H9 (cell line): Measurements from ENCODE around the gene DMD. TPM values are rescaled to one million over a fixed set of nuclear protein-coding genes. Genes with fewer than 3 reads are reported as not detected.

ENCODE experiments used
- DNase-seq: peaks from one replicate; pipeline ENCODE4 v3.0.0-alpha.2; 2017
- H2AFZ ChIP-seq: one replicate; pipeline ENCODE4 v1.6.1; 2013; ENCODE audit warnings: mild to moderate bottlenecking, low read length, control low read depth, moderate library complexity
- H2AK5ac ChIP-seq: 2 replicates; pipeline ENCODE4 v1.6.1; 2013; ENCODE audit warnings: low read length, control low read depth, mixed read lengths; ENCODE audit not compliant: insufficient read length
- H2BK120ac ChIP-seq: one replicate; pipeline ENCODE4 v1.6.1; 2013; ENCODE audit warnings: low read depth, mild to moderate bottlenecking, low read length, control low read depth, inconsistent platforms; ENCODE audit not compliant: poor library complexity, severe bottlenecking
- H2BK12ac ChIP-seq: 2 replicates; pipeline ENCODE4 v1.6.1; 2013; ENCODE audit warnings: low read length, control low read depth, mixed read lengths, low read depth; ENCODE audit not compliant: insufficient read length
- H2BK15ac ChIP-seq: 2 replicates; pipeline ENCODE4 v1.6.1; 2013; ENCODE audit warnings: low read depth, low read length, control low read depth
- H2BK20ac ChIP-seq: one replicate; pipeline ENCODE4 v1.6.1; 2013; ENCODE audit warnings: low read depth, mild to moderate bottlenecking, low read length, control low read depth, inconsistent platforms; ENCODE audit not compliant: poor library complexity, severe bottlenecking
- H2BK5ac ChIP-seq: 2 replicates; pipeline ENCODE4 v1.6.1; 2013; ENCODE audit warnings: low read length, control low read depth, mixed read lengths; ENCODE audit not compliant: insufficient read length
- H3K14ac ChIP-seq: 2 replicates; pipeline ENCODE4 v1.6.1; 2013; ENCODE audit warnings: low read length, control low read depth; ENCODE audit not compliant: insufficient read depth
- H3K18ac ChIP-seq: 2 replicates; pipeline ENCODE4 v1.6.1; 2013; ENCODE audit warnings: low read depth, mild to moderate bottlenecking, mixed read lengths, low read length, control low read depth; ENCODE audit not compliant: insufficient read length
- H3K23ac ChIP-seq: 2 replicates; pipeline ENCODE4 v1.6.1; 2013; ENCODE audit warnings: low read length, control low read depth, mixed read lengths, low read depth; ENCODE audit not compliant: insufficient read length
- H3K23me2 ChIP-seq: 2 replicates; pipeline ENCODE4 v1.6.1; 2013; ENCODE audit warnings: low read depth, mild to moderate bottlenecking, mixed read lengths, low read length, control low read depth; ENCODE audit not compliant: insufficient read length, poor library complexity, severe bottlenecking
- H3K27ac ChIP-seq: 2 replicates; pipeline ENCODE4 v1.5.1; 2013; ENCODE audit warnings: low read length, control low read depth, mixed read lengths, low read depth; ENCODE audit not compliant: insufficient read length
- H3K27me3 ChIP-seq: 2 replicates; pipeline ENCODE4 v1.6.1; 2013; ENCODE audit warnings: low read length, control low read depth, inconsistent platforms; ENCODE audit not compliant: insufficient read depth
- H3K4ac ChIP-seq: 2 replicates; pipeline ENCODE4 v1.6.1; 2013; ENCODE audit warnings: low read depth, mild to moderate bottlenecking, control low read depth, inconsistent platforms, low read length, moderate library complexity
- H3K4me1 ChIP-seq: 2 replicates; pipeline ENCODE4 v1.6.1; 2013; ENCODE audit warnings: low read length, control low read depth, inconsistent platforms; ENCODE audit not compliant: insufficient read depth
- H3K4me2 ChIP-seq: 2 replicates; pipeline ENCODE4 v1.6.1; 2013; ENCODE audit warnings: low read length, control low read depth, mixed read lengths; ENCODE audit not compliant: insufficient read length, insufficient read depth
- H3K56ac ChIP-seq: 2 replicates; pipeline ENCODE4 v1.6.1; 2013; ENCODE audit warnings: low read depth, mild to moderate bottlenecking, mixed read lengths, low read length, control low read depth; ENCODE audit not compliant: insufficient read length
- H3K79me1 ChIP-seq: 2 replicates; pipeline ENCODE4 v1.6.1; 2013; ENCODE audit warnings: low read depth, mild to moderate bottlenecking, moderate library complexity, low read length, control low read depth, inconsistent platforms; ENCODE audit not compliant: insufficient read depth, poor library complexity, severe bottlenecking
- H3K79me2 ChIP-seq: 2 replicates; pipeline ENCODE4 v1.6.1; 2013; ENCODE audit warnings: low read length, control low read depth, inconsistent platforms; ENCODE audit not compliant: insufficient read depth
- H3K9ac ChIP-seq: 2 replicates; pipeline ENCODE4 v1.6.1; 2013; ENCODE audit warnings: low read length, control low read depth, mixed read lengths; ENCODE audit not compliant: insufficient read length; ENCODE audit errors: extremely low read depth
- H3K9me3 ChIP-seq: one replicate; pipeline ENCODE4 v1.6.1; 2013; ENCODE audit warnings: low read depth, low read length, inconsistent platforms; ENCODE audit not compliant: control insufficient read depth
- H3T11ph ChIP-seq: one replicate; pipeline ENCODE4 v1.6.1; 2013; ENCODE audit warnings: mild to moderate bottlenecking, low read length, control low read depth, inconsistent platforms
- H4K20me1 ChIP-seq: one replicate; pipeline ENCODE4 v1.6.1; 2013; ENCODE audit not compliant: control insufficient read depth, insufficient read length, insufficient read depth
- H4K5ac ChIP-seq: 2 replicates; pipeline ENCODE4 v1.6.1; 2013; ENCODE audit warnings: low read depth, mild to moderate bottlenecking, mixed read lengths, low read length, control low read depth; ENCODE audit not compliant: insufficient read length
- H4K8ac ChIP-seq: replicated peaks from 2 replicates; pipeline ENCODE4 v1.6.1; 2013; ENCODE audit warnings: low read length, control low read depth, mixed read lengths, low read depth; ENCODE audit not compliant: insufficient read length
- H4K91ac ChIP-seq: 2 replicates; pipeline ENCODE4 v1.6.1; 2013; ENCODE audit warnings: low read depth, mild to moderate bottlenecking, moderate library complexity, mixed read lengths, low read length, control low read depth; ENCODE audit not compliant: insufficient read length
- H3K27ac Mint-ChIP-seq, 3 experiments: 2 replicates in 2 of 3; 3 replicates in 1 of 3; pipeline ENCODE4 v1.8.0; 2020 to 2021; ENCODE audit warnings: mixed read lengths in 3 of 3, mild to moderate bottlenecking in 1 of 3, moderate library complexity in 1 of 3
- H3K27me3 Mint-ChIP-seq: 2 replicates; pipeline ENCODE4 v1.8.0; 2021; ENCODE audit warnings: low read depth, mild to moderate bottlenecking, moderate library complexity, mixed read lengths
- H3K36me3 Mint-ChIP-seq, 3 experiments: 2 replicates in 2 of 3; 3 replicates in 1 of 3; pipeline ENCODE4 v1.8.0; 2020 to 2021; ENCODE audit warnings: low read depth in 3 of 3, mixed read lengths in 3 of 3; ENCODE audit not compliant: insufficient read depth in 1 of 3
- H3K4me1 Mint-ChIP-seq, 2 experiments: 2 replicates each; pipeline ENCODE4 v1.8.0; 2020; ENCODE audit warnings: mixed read lengths in 2 of 2
- H3K4me3 Mint-ChIP-seq, 2 experiments: 2 replicates in 1 of 2; 3 replicates in 1 of 2; pipeline ENCODE4 v1.8.0; 2020 to 2021; ENCODE audit warnings: mild to moderate bottlenecking in 2 of 2, mixed read lengths in 2 of 2, moderate library complexity in 1 of 2
- H3K9me3 Mint-ChIP-seq, 2 experiments: 2 replicates in 1 of 2; 3 replicates in 1 of 2; pipeline ENCODE4 v1.8.0; 2020; ENCODE audit warnings: mild to moderate bottlenecking in 2 of 2, mixed read lengths in 2 of 2, moderate library complexity in 1 of 2
- CTCF ChIP-seq: fragments of 200-600 bp; sonication (generic); conservative IDR thresholded peaks from 3 replicates; pipeline ENCODE4 v1.8.0; 2021; ENCODE audit warnings: antibody characterized with exemption, mild to moderate bottlenecking
- WGBS: extraction: QIAGEN DNeasy Blood & Tissue Kit; methylation state at CpG from one replicate; pipeline ENCODE4 v1.1.7; 2013; ENCODE audit warnings: missing lambda C conversion rate, low lambda C conversion rate, mixed read lengths; ENCODE audit not compliant: insufficient read length; ENCODE audit errors: extremely low coverage; 5-methylcytosine and 5-hydroxymethylcytosine counted together
- total RNA-seq: library from RNA; stranded (reverse); gene quantifications from 2 replicates; pipeline ENCODE4 v1.2.1, GENCODE V29; 2021

Gene DMD
- total RNA-seq, 1 experiment from 2014 or later: 3.8 TPM

- Histone ChIP-seq H4K91ac (no peak overlapping the region), H3K4me1 (no peaks in the 10 kb centered on the region), H2AFZ (no peak overlapping the region), H3K14ac (no peak overlapping the region; the same call in 1 of the 2 replicates), H2BK5ac (no peak overlapping the region), H4K5ac (no peak overlapping the region), H2BK15ac (no peak overlapping the region), H3K23ac (no peak overlapping the region), H3T11ph (no peak overlapping the region), H3K9ac (no peak overlapping the region), H3K79me1 (no peaks in the 10 kb centered on the region), H3K79me2 (no peaks in the 10 kb centered on the region), H2BK120ac (no peak overlapping the region), H3K23me2 (no peaks in the 10 kb centered on the region), H4K20me1 (no peaks in the 10 kb centered on the region), H2BK12ac (no peak overlapping the region), H2AK5ac (no peak overlapping the region), H3K4ac (no peak overlapping the region), H3K18ac (no peak overlapping the region), H3K27ac (no peak overlapping the region), H2BK20ac (no peak overlapping the region), H4K8ac (no peak overlapping the region), H3K56ac (no peak overlapping the region), H3K9me3 (peaks cover 7% of the 10 kb centered on the region), H3K4me2 (no peak overlapping the region), H3K27me3 (no peaks in the 10 kb centered on the region)
- Mint-ChIP-seq H3K27me3 (no peaks in the 10 kb centered on the region), H3K36me3 (peaks cover 0 to 5% (median 2%) of the 10 kb centered on the region in 3 experiments; a peak in 3 of 7 replicates), H3K4me1 (peaks cover 0 to 3% of the 10 kb centered on the region in 2 experiments; a peak in 2 of 4 replicates), H3K27ac (no peak overlapping the region), H3K9me3 (peaks cover 16 to 39% of the 10 kb centered on the region in 2 experiments), H3K4me3 (no peak overlapping the region)
- TF ChIP-seq CTCF: no peak
- WGBS: no CpG with 5 or more reads among the region's 7 CpGs
- no peak for DNase-seq
These were observed 618.6 kb downstream of the DMD start for GRCh38 chrX:32592786-32593185.
